ENCODE measurements around the gene TEF.

- TF ChIP-seq, protein P1, sequence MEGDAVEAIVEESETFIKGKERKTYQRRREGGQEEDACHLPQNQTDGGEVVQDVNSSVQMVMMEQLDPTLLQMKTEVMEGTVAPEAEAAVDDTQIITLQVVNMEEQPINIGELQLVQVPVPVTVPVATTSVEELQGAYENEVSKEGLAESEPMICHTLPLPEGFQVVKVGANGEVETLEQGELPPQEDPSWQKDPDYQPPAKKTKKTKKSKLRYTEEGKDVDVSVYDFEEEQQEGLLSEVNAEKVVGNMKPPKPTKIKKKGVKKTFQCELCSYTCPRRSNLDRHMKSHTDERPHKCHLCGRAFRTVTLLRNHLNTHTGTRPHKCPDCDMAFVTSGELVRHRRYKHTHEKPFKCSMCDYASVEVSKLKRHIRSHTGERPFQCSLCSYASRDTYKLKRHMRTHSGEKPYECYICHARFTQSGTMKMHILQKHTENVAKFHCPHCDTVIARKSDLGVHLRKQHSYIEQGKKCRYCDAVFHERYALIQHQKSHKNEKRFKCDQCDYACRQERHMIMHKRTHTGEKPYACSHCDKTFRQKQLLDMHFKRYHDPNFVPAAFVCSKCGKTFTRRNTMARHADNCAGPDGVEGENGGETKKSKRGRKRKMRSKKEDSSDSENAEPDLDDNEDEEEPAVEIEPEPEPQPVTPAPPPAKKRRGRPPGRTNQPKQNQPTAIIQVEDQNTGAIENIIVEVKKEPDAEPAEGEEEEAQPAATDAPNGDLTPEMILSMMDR (IDR thresholded peaks at IDR 0.05), result no peak
- no peak for TF ChIP-seq POLR2A (IDR thresholded peaks at IDR 0.05)
Measured at GRCh38 chr22:41411021-41411851, 29.5 kb downstream of the TEF start.

All from testis (tissue), 2 donors.